GM23248 (cell line): ENCODE results near the gene ARHGAP45. TPM values are rescaled to one million over a fixed set of nuclear protein-coding genes. Genes with fewer than 3 reads are reported as not detected.

Experiments
- DNase-seq: peaks from one replicate; pipeline ENCODE4 v3.0.0-alpha.2; 2015
- H2AFZ ChIP-seq: fragments of 200-600 bp; sonication (generic); 2 replicates; pipeline ENCODE4 v1.6.1; 2016; ENCODE audit warnings: antibody characterized with exemption
- H3F3A ChIP-seq: fragments of 200-600 bp; sonication (generic); 2 replicates; pipeline ENCODE4 v1.6.1; 2016; ENCODE audit warnings: mild to moderate bottlenecking, antibody characterized with exemption, mixed run types; ENCODE audit not compliant: insufficient read depth
- H3K27ac ChIP-seq: fragments of 200-600 bp; sonication (generic); 2 replicates; pipeline ENCODE4 v1.5.1; 2016; ENCODE audit warnings: mild to moderate bottlenecking
- H3K27me3 ChIP-seq: fragments of 200-600 bp; sonication (generic); replicated peaks from 2 replicates; pipeline ENCODE4 v1.6.1; 2016; ENCODE audit warnings: mild to moderate bottlenecking; ENCODE audit not compliant: insufficient read depth
- H3K36me3 ChIP-seq: fragments of 200-600 bp; sonication (generic); 2 replicates; pipeline ENCODE4 v1.6.1; 2016; ENCODE audit warnings: low read depth, mild to moderate bottlenecking
- H3K4me1 ChIP-seq: fragments of 200-600 bp; sonication (generic); 2 replicates; pipeline ENCODE4 v1.6.1; 2016; ENCODE audit warnings: mild to moderate bottlenecking; ENCODE audit not compliant: insufficient read depth
- H3K4me2 ChIP-seq: fragments of 200-600 bp; sonication (generic); one replicate; pipeline ENCODE4 v1.6.1; 2016; ENCODE audit warnings: mild to moderate bottlenecking; ENCODE audit not compliant: unreplicated experiment
- H3K4me3 ChIP-seq: fragments of 200-600 bp; sonication (generic); 2 replicates; pipeline ENCODE4 v1.5.1; 2016; ENCODE audit warnings: mild to moderate bottlenecking
- H3K79me2 ChIP-seq: fragments of 200-600 bp; sonication (generic); 2 replicates; pipeline ENCODE4 v1.6.1; 2016; ENCODE audit warnings: mild to moderate bottlenecking; ENCODE audit not compliant: insufficient read depth
- H3K9ac ChIP-seq: fragments of 200-600 bp; sonication (generic); 2 replicates; pipeline ENCODE4 v1.6.1; 2016; ENCODE audit warnings: mild to moderate bottlenecking
- H3K9me2 ChIP-seq: fragments of 200-600 bp; sonication (generic); 2 replicates; pipeline ENCODE4 v1.6.1; 2016; ENCODE audit warnings: mixed run types, mild to moderate bottlenecking, moderate library complexity; ENCODE audit not compliant: insufficient read depth
- H3K9me3 ChIP-seq: fragments of 200-600 bp; sonication (generic); one replicate; pipeline ENCODE4 v1.6.1; 2017; ENCODE audit warnings: low read depth
- H4K20me1 ChIP-seq: fragments of 200-600 bp; sonication (generic); 2 replicates; pipeline ENCODE4 v1.6.0; 2016; ENCODE audit not compliant: insufficient read depth
- EZH2 ChIP-seq: fragments of 200-600 bp; sonication (generic); IDR thresholded peaks from 2 replicates; pipeline ENCODE4 v1.6.1; 2018; ENCODE audit warnings: antibody characterized with exemption, mild to moderate bottlenecking; ENCODE audit not compliant: insufficient read depth, poor library complexity, severe bottlenecking
- EZH2phosphoT487 ChIP-seq: fragments of 200-600 bp; sonication (generic); IDR thresholded peaks from 2 replicates; pipeline ENCODE4 v1.6.1; 2018; ENCODE audit warnings: antibody characterized with exemption, moderate library complexity, mild to moderate bottlenecking, low read depth; ENCODE audit not compliant: insufficient read depth
- WGBS, 2 experiments: methylation state at CpG; one replicate each; pipeline ENCODE4 v1.1.6; 2015 to 2017; ENCODE audit warnings: low lambda C conversion rate in 2 of 2, low coverage in 1 of 2; ENCODE audit errors: missing lambda C conversion rate in 2 of 2; 5-methylcytosine and 5-hydroxymethylcytosine counted together
- in situ Hi-C: fragments of 300-500 bp; cut with MboI; formaldehyde crosslinking; loops from 2 replicates; pipeline ENCODE4 v1.15.0; 2020
- polyA plus RNA-seq: library from polyadenylated mRNA; unstranded; fragments of >200 nt; fragmentation: Nextera tagmentation; extraction: Ambion mirVana; gene quantifications from 2 replicates; pipeline ENCODE4 v1.2.1, GENCODE V29; 2016
- total RNA-seq: library from RNA; depleted of rRNA; stranded (reverse); fragments of >200 nt; shearing (Covaris generic); gene quantifications from 2 replicates; pipeline ENCODE4 v1.2.3, GENCODE V29; 2014

The ARHGAP45 gene
- total and polyA plus RNA-seq, 2 experiments from 2014 or later = 3.5 to 6.3 TPM

GRCh38 chr19:1063030-1063908 is 3.7 kb upstream of the ARHGAP45 start:
- Histone ChIP-seq H3K9me3 (no peaks in the 10 kb centered on the region), H3K27ac (no peak overlapping the region), H3K4me2 (no peak overlapping the region), H3K9ac (no peak overlapping the region), H3K9me2 (no peaks in the 10 kb centered on the region), H3F3A (no peaks in the 10 kb centered on the region), H3K27me3 (peaks cover 15% of the 10 kb centered on the region; the same call in 1 of the 2 replicates), H3K36me3 (no peaks in the 10 kb centered on the region), H2AFZ (no peak overlapping the region), H4K20me1 (no peaks in the 10 kb centered on the region), H3K79me2 (no peaks in the 10 kb centered on the region), H3K4me1 (no peaks in the 10 kb centered on the region), H3K4me3 (no peak overlapping the region)
- in situ Hi-C loops = no loop called here
- TF ChIP-seq EZH2 (no peak), EZH2phosphoT487 (no peak)
- DNase-seq = peak; percentile 47
- 90 to 93% methylated on average over 27 to 37 of the region's 37 CpGs for WGBS, 2 experiments

- TF ChIP-seq EZH2 = no peak
- no peak for TF ChIP-seq EZH2phosphoT487
- Histone ChIP-seq H3K4me2 (no peak overlapping the region), H2AFZ (no peak overlapping the region), H3F3A (no peaks in the 10 kb centered on the region), H3K9ac (no peak overlapping the region), H3K79me2 (no peaks in the 10 kb centered on the region), H4K20me1 (no peaks in the 10 kb centered on the region), H3K4me1 (no peaks in the 10 kb centered on the region), H3K36me3 (no peaks in the 10 kb centered on the region), H3K9me2 (no peaks in the 10 kb centered on the region), H3K4me3 (no peak overlapping the region), H3K27ac (no peak overlapping the region), H3K27me3 (peaks cover 15% of the 10 kb centered on the region; the same call in 1 of the 2 replicates), H3K9me3 (no peaks in the 10 kb centered on the region)
- in situ Hi-C loops = no loop called here
- 72 to 73% methylated on average over 28 to 37 of the region's 37 CpGs for WGBS, 2 experiments
- DNase-seq = no peak
Observed at GRCh38 chr19:1063909-1064660, 2.9 kb upstream of the ARHGAP45 start.

- WGBS, 2 experiments = 7 to 10% methylated on average over 51 to 60 of the region's 60 CpGs
- Histone ChIP-seq H3K4me1 (no peaks in the 10 kb centered on the region), H4K20me1 (no peaks in the 10 kb centered on the region), H3K9me3 (no peaks in the 10 kb centered on the region), H3K4me3 (no peak overlapping the region), H3K9me2 (no peaks in the 10 kb centered on the region), H3F3A (no peaks in the 10 kb centered on the region), H3K27me3 (peaks cover 17% of the 10 kb centered on the region), H3K36me3 (no peaks in the 10 kb centered on the region), H3K79me2 (no peaks in the 10 kb centered on the region), H3K27ac (no peak overlapping the region), H3K4me2 (no peak overlapping the region), H2AFZ (no peak overlapping the region), H3K9ac (no peak overlapping the region)
- TF ChIP-seq EZH2phosphoT487 (no peak), EZH2 (no peak)
- in situ Hi-C loops = no loop called here
- peak; percentile 86 for DNase-seq
Observed at GRCh38 chr19:1064661-1065605, 2.0 kb upstream of the ARHGAP45 start.
